Loucy (cell line): ENCODE data around the gene NCF2.

Source experiments
- H2AFZ ChIP-seq: fragments of 200-600 bp; sonication (generic); 2 replicates; pipeline ENCODE4 v1.6.0; 2016; ENCODE audit warnings: antibody characterized with exemption, mild to moderate bottlenecking, low read length, moderate library complexity
- H3F3A ChIP-seq: fragments of 200-600 bp; 2 replicates; pipeline ENCODE4 v1.6.0; 2016; ENCODE audit warnings: antibody characterized with exemption, low read depth, mild to moderate bottlenecking
- H3K27me3 ChIP-seq: fragments of 200-600 bp; sonication (generic); 2 replicates; pipeline ENCODE4 v1.6.1; 2014; ENCODE audit warnings: low read length, mild to moderate bottlenecking; ENCODE audit not compliant: insufficient read depth, poor library complexity, severe bottlenecking
- H3K36me3 ChIP-seq: fragments of 200-600 bp; sonication (generic); 2 replicates; pipeline ENCODE4 v1.6.1; 2016; ENCODE audit warnings: low read length; ENCODE audit not compliant: insufficient read depth
- H3K4me1 ChIP-seq: fragments of 200-600 bp; sonication (generic); 2 replicates; pipeline ENCODE4 v1.5.1; 2014; ENCODE audit warnings: low read length, mild to moderate bottlenecking; ENCODE audit not compliant: insufficient read depth, poor library complexity, severe bottlenecking
- H3K4me2 ChIP-seq: fragments of 200-600 bp; sonication (generic); 2 replicates; pipeline ENCODE4 v1.6.0; 2014; ENCODE audit warnings: antibody characterized with exemption, low read length, low read depth, mild to moderate bottlenecking; ENCODE audit not compliant: poor library complexity, severe bottlenecking
- H3K4me3 ChIP-seq: fragments of 200-600 bp; sonication (generic); 2 replicates; pipeline ENCODE4 v1.5.1; 2014; ENCODE audit warnings: low read length, mild to moderate bottlenecking, mixed read lengths; ENCODE audit not compliant: poor library complexity, severe bottlenecking
- H3K79me2 ChIP-seq: fragments of 200-600 bp; sonication (generic); 2 replicates; pipeline ENCODE4 v1.6.1; 2014; ENCODE audit warnings: low read length; ENCODE audit not compliant: insufficient read depth
- H3K9ac ChIP-seq: fragments of 200-600 bp; sonication (generic); 2 replicates; pipeline ENCODE4 v1.6.0; 2014; ENCODE audit warnings: mild to moderate bottlenecking, low read depth, low read length, moderate library complexity; ENCODE audit not compliant: poor library complexity, severe bottlenecking
- H3K9me2 ChIP-seq: fragments of 200-600 bp; sonication (generic); replicated peaks from 2 replicates; pipeline ENCODE4 v1.6.1; 2016; ENCODE audit warnings: low read depth, low read length, mixed read lengths
- H3K9me3 ChIP-seq: fragments of 200-600 bp; sonication (generic); 2 replicates; pipeline ENCODE4 v1.6.1; 2014; ENCODE audit warnings: mild to moderate bottlenecking, antibody characterized with exemption, low read length, low read depth; ENCODE audit not compliant: insufficient read depth
- H4K20me1 ChIP-seq: fragments of 200-600 bp; sonication (generic); 2 replicates; pipeline ENCODE4 v1.6.0; 2014; ENCODE audit warnings: antibody characterized with exemption, low read length, mild to moderate bottlenecking; ENCODE audit not compliant: insufficient read depth, poor library complexity, severe bottlenecking
- CTCF ChIP-seq: fragments of 200-600 bp; sonication (generic); conservative IDR thresholded peaks from 2 replicates; pipeline ENCODE4 v1.5.1; 2014; ENCODE audit warnings: mild to moderate bottlenecking, antibody characterized with exemption, low read length
- EZH2phosphoT487 ChIP-seq: fragments of 200-600 bp; IDR thresholded peaks from 2 replicates; pipeline ENCODE4 v1.6.1; 2018; ENCODE audit warnings: antibody characterized with exemption, mild to moderate bottlenecking, moderate library complexity, borderline replicate concordance

The NCF2 gene

GRCh38 chr1:183622884-183623785 is 32.9 kb upstream of the NCF2 start:
- Histone ChIP-seq H3K4me2 (no peak overlapping the region), H3F3A (peaks cover 9% of the 10 kb centered on the region)

GRCh38 chr1:183622013-183622412 is 31.8 kb upstream of the NCF2 start:
- H3K36me3 ChIP-seq: peaks cover 22% of the 10 kb centered on the region; the same call in 1 of the 2 replicates
- peaks cover 7% of the 10 kb centered on the region; the same call in 1 of the 2 replicates for H3K79me2 ChIP-seq
- H3K9me2 ChIP-seq: no peaks in the 10 kb centered on the region
- no peak for TF ChIP-seq CTCF
- TF ChIP-seq EZH2phosphoT487: no peak
- H3K27me3 ChIP-seq: no peaks in the 10 kb centered on the region
- H3K9me3 ChIP-seq: no peaks in the 10 kb centered on the region
- H3F3A ChIP-seq: peaks cover 6% of the 10 kb centered on the region; the same call in 1 of the 2 replicates
- H3K4me3 ChIP-seq: no peak overlapping the region
- peaks cover 17% of the 10 kb centered on the region for H4K20me1 ChIP-seq
- H2AFZ ChIP-seq: no peak overlapping the region
- peaks cover 9% of the 10 kb centered on the region for H3K4me1 ChIP-seq
- no peak overlapping the region for H3K9ac ChIP-seq
- no peak overlapping the region for H3K4me2 ChIP-seq

More at GRCh38 chr1:183622884-183623785, 32.9 kb upstream of the NCF2 start:
- no peaks in the 10 kb centered on the region for H3K9me2 ChIP-seq
- no peak for TF ChIP-seq EZH2phosphoT487
- peak; percentile 86 for TF ChIP-seq CTCF
- no peak overlapping the region for H3K9ac ChIP-seq
- H3K36me3 ChIP-seq: peaks cover 29% of the 10 kb centered on the region; the same call in 1 of the 2 replicates
- no peak overlapping the region for H3K4me3 ChIP-seq
- peaks cover 24% of the 10 kb centered on the region for H4K20me1 ChIP-seq
- peaks cover 17% of the 10 kb centered on the region for H3K79me2 ChIP-seq
- peaks cover 15% of the 10 kb centered on the region for H3K4me1 ChIP-seq
- no peak overlapping the region for H2AFZ ChIP-seq
- H3K27me3 ChIP-seq: no peaks in the 10 kb centered on the region
- H3K9me3 ChIP-seq: no peaks in the 10 kb centered on the region

- TF ChIP-seq CTCF (no peak), EZH2phosphoT487 (no peak)
Observed at GRCh38 chr1:183620311-183620710, 30.1 kb upstream of the NCF2 start.

More at GRCh38 chr1:183620311-183620710, 30.1 kb upstream of the NCF2 start:
- H3K79me2 ChIP-seq: no peaks in the 10 kb centered on the region
- H3K4me1 ChIP-seq: no peaks in the 10 kb centered on the region
- H3K4me2 ChIP-seq: no peak overlapping the region
- no peak overlapping the region for H3K9ac ChIP-seq
- no peaks in the 10 kb centered on the region for H3K9me2 ChIP-seq
- peaks cover 4% of the 10 kb centered on the region for H4K20me1 ChIP-seq
- no peaks in the 10 kb centered on the region for H3K9me3 ChIP-seq
- peaks cover 9% of the 10 kb centered on the region; the same call in 1 of the 2 replicates for H3K36me3 ChIP-seq
- H3F3A ChIP-seq: no peaks in the 10 kb centered on the region
- no peak overlapping the region for H2AFZ ChIP-seq
- no peaks in the 10 kb centered on the region for H3K27me3 ChIP-seq
- no peak overlapping the region for H3K4me3 ChIP-seq
